ENCODE measurements around the gene TBC1D10A.

DNA sequence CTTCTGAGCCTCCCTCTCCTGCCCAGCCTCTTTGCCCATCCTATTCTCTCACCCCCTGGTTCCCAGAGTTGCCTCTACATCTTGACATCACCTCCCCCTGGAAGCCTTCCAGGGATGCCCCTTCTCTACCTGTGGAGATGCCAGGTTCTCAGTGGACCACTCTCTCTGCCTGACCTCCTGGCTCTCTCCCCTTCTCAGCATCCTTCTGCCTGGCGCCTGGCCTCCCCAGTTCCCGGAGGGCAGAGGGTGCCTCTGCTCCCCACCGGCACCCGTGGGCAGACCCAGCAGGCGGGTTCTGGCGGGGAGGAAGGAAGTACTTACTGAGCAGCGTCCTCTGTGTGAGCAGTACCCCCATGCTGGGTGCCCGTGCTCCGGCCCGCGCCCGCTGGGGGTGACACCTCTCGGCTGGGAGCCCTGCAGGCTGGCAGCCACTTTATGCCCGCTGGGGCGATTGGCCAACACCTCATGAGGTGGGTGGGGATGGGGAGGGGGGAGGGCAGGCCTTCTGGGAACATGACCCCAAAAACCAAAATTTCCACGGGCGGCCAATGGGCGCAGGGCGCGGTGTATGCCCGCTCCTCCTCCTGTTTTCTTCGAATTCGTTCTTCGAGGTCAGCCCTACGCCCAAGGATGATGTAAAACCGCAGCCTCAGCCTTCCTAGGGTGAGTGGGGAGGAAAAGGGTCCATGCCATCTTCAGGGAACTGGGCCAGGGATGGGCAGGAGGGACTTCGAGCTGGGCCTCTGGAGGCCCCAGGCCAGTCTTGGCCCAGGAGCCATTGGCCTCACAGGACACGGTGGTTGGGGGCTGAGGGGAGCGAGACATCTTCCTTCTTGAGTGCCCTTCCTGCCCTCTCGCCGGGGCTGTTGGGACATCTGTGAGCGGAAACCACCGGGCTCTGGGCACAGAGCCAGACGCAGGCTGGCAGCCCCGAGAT is 60.0 kb downstream of the TBC1D10A start, which contains the start of gene OSM:
- TF ChIP-seq ZNF140 (tag by site-specific recombination; IDR thresholded peaks at IDR 0.05), result no peak
- TF ChIP-seq YY1 (tag by site-specific recombination; IDR thresholded peaks at IDR 0.05), result no peak
- TF ChIP-seq, protein P1, sequence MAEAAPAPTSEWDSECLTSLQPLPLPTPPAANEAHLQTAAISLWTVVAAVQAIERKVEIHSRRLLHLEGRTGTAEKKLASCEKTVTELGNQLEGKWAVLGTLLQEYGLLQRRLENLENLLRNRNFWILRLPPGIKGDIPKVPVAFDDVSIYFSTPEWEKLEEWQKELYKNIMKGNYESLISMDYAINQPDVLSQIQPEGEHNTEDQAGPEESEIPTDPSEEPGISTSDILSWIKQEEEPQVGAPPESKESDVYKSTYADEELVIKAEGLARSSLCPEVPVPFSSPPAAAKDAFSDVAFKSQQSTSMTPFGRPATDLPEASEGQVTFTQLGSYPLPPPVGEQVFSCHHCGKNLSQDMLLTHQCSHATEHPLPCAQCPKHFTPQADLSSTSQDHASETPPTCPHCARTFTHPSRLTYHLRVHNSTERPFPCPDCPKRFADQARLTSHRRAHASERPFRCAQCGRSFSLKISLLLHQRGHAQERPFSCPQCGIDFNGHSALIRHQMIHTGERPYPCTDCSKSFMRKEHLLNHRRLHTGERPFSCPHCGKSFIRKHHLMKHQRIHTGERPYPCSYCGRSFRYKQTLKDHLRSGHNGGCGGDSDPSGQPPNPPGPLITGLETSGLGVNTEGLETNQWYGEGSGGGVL (tag by site-specific recombination; IDR thresholded peaks at IDR 0.05), result no peak
- TF ChIP-seq, protein P2, sequence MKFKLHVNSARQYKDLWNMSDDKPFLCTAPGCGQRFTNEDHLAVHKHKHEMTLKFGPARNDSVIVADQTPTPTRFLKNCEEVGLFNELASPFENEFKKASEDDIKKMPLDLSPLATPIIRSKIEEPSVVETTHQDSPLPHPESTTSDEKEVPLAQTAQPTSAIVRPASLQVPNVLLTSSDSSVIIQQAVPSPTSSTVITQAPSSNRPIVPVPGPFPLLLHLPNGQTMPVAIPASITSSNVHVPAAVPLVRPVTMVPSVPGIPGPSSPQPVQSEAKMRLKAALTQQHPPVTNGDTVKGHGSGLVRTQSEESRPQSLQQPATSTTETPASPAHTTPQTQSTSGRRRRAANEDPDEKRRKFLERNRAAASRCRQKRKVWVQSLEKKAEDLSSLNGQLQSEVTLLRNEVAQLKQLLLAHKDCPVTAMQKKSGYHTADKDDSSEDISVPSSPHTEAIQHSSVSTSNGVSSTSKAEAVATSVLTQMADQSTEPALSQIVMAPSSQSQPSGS (tag by site-specific recombination; IDR thresholded peaks at IDR 0.05; ENCODE audit: low read depth), result no peak
- TF ChIP-seq ZBTB7A (tag by site-specific recombination; IDR thresholded peaks at IDR 0.05; ENCODE audit: low read depth), result no peak
- no peak for TF ChIP-seq ZBTB21 (tag by site-specific recombination; IDR thresholded peaks at IDR 0.05)
- TF ChIP-seq CTCF (tag by site-specific recombination; IDR thresholded peaks at IDR 0.05), result no peak
- no peak for TF ChIP-seq ZBTB1 (tag by site-specific recombination; IDR thresholded peaks at IDR 0.05)
- no peak for TF ChIP-seq ZNF23 (tag by site-specific recombination; IDR thresholded peaks at IDR 0.05; ENCODE audit: borderline replicate concordance)
- TF ChIP-seq WT1 (tag by site-specific recombination; IDR thresholded peaks at IDR 0.05), result no peak
- no peak for TF ChIP-seq KLF16 (tag by site-specific recombination; IDR thresholded peaks at IDR 0.05)
